GM23248 (cell line): ENCODE results near the gene PCDHA8. TPM values are rescaled to one million over a fixed set of nuclear protein-coding genes. Genes with fewer than 3 reads are reported as not detected.
"Not testable (repeated sequence)": the region's sequence is repeated elsewhere in the genome, so short reads cannot be mapped to it uniquely, and the experiment has no call there.

Experiments
- DNase-seq: peaks from one replicate; pipeline ENCODE4 v3.0.0-alpha.2; 2015
- H2AFZ ChIP-seq: fragments of 200-600 bp; sonication (generic); 2 replicates; pipeline ENCODE4 v1.6.1; 2016; ENCODE audit warnings: antibody characterized with exemption
- H3F3A ChIP-seq: fragments of 200-600 bp; sonication (generic); 2 replicates; pipeline ENCODE4 v1.6.1; 2016; ENCODE audit warnings: mild to moderate bottlenecking, antibody characterized with exemption, mixed run types; ENCODE audit not compliant: insufficient read depth
- H3K27ac ChIP-seq: fragments of 200-600 bp; sonication (generic); 2 replicates; pipeline ENCODE4 v1.5.1; 2016; ENCODE audit warnings: mild to moderate bottlenecking
- H3K27me3 ChIP-seq: fragments of 200-600 bp; sonication (generic); replicated peaks from 2 replicates; pipeline ENCODE4 v1.6.1; 2016; ENCODE audit warnings: mild to moderate bottlenecking; ENCODE audit not compliant: insufficient read depth
- H3K36me3 ChIP-seq: fragments of 200-600 bp; sonication (generic); 2 replicates; pipeline ENCODE4 v1.6.1; 2016; ENCODE audit warnings: low read depth, mild to moderate bottlenecking
- H3K4me1 ChIP-seq: fragments of 200-600 bp; sonication (generic); 2 replicates; pipeline ENCODE4 v1.6.1; 2016; ENCODE audit warnings: mild to moderate bottlenecking; ENCODE audit not compliant: insufficient read depth
- H3K4me2 ChIP-seq: fragments of 200-600 bp; sonication (generic); one replicate; pipeline ENCODE4 v1.6.1; 2016; ENCODE audit warnings: mild to moderate bottlenecking; ENCODE audit not compliant: unreplicated experiment
- H3K4me3 ChIP-seq: fragments of 200-600 bp; sonication (generic); 2 replicates; pipeline ENCODE4 v1.5.1; 2016; ENCODE audit warnings: mild to moderate bottlenecking
- H3K79me2 ChIP-seq: fragments of 200-600 bp; sonication (generic); 2 replicates; pipeline ENCODE4 v1.6.1; 2016; ENCODE audit warnings: mild to moderate bottlenecking; ENCODE audit not compliant: insufficient read depth
- H3K9ac ChIP-seq: fragments of 200-600 bp; sonication (generic); 2 replicates; pipeline ENCODE4 v1.6.1; 2016; ENCODE audit warnings: mild to moderate bottlenecking
- H3K9me2 ChIP-seq: fragments of 200-600 bp; sonication (generic); 2 replicates; pipeline ENCODE4 v1.6.1; 2016; ENCODE audit warnings: mixed run types, mild to moderate bottlenecking, moderate library complexity; ENCODE audit not compliant: insufficient read depth
- H3K9me3 ChIP-seq: fragments of 200-600 bp; sonication (generic); one replicate; pipeline ENCODE4 v1.6.1; 2017; ENCODE audit warnings: low read depth
- H4K20me1 ChIP-seq: fragments of 200-600 bp; sonication (generic); 2 replicates; pipeline ENCODE4 v1.6.0; 2016; ENCODE audit not compliant: insufficient read depth
- EZH2 ChIP-seq: fragments of 200-600 bp; sonication (generic); IDR thresholded peaks from 2 replicates; pipeline ENCODE4 v1.6.1; 2018; ENCODE audit warnings: antibody characterized with exemption, mild to moderate bottlenecking; ENCODE audit not compliant: insufficient read depth, poor library complexity, severe bottlenecking
- EZH2phosphoT487 ChIP-seq: fragments of 200-600 bp; sonication (generic); IDR thresholded peaks from 2 replicates; pipeline ENCODE4 v1.6.1; 2018; ENCODE audit warnings: antibody characterized with exemption, moderate library complexity, mild to moderate bottlenecking, low read depth; ENCODE audit not compliant: insufficient read depth
- WGBS, 2 experiments: methylation state at CpG; one replicate each; pipeline ENCODE4 v1.1.6; 2015 to 2017; ENCODE audit warnings: low lambda C conversion rate in 2 of 2, low coverage in 1 of 2; ENCODE audit errors: missing lambda C conversion rate in 2 of 2; 5-methylcytosine and 5-hydroxymethylcytosine counted together
- in situ Hi-C: fragments of 300-500 bp; cut with MboI; formaldehyde crosslinking; loops from 2 replicates; pipeline ENCODE4 v1.15.0; 2020
- polyA plus RNA-seq: library from polyadenylated mRNA; unstranded; fragments of >200 nt; fragmentation: Nextera tagmentation; extraction: Ambion mirVana; gene quantifications from 2 replicates; pipeline ENCODE4 v1.2.1, GENCODE V29; 2016
- total RNA-seq: library from RNA; depleted of rRNA; stranded (reverse); fragments of >200 nt; shearing (Covaris generic); gene quantifications from 2 replicates; pipeline ENCODE4 v1.2.3, GENCODE V29; 2014

PCDHA8 gene
- total and polyA plus RNA-seq, 2 experiments from 2014 or later = not detected

- H3F3A ChIP-seq = no peaks in the 10 kb centered on the region
- in situ Hi-C loops = no loop called here
- no peak overlapping the region for H2AFZ ChIP-seq
- no peaks in the 10 kb centered on the region for H3K27me3 ChIP-seq
- H3K9me2 ChIP-seq = no peaks in the 10 kb centered on the region
- H3K4me1 ChIP-seq = no peaks in the 10 kb centered on the region
- H3K79me2 ChIP-seq = no peaks in the 10 kb centered on the region
- H3K4me2 ChIP-seq = no peak overlapping the region
- no peaks in the 10 kb centered on the region for H3K36me3 ChIP-seq
- no peak overlapping the region for H3K27ac ChIP-seq
- no peak overlapping the region for H3K9ac ChIP-seq
- WGBS, 2 experiments = 53 to 62% methylated on average over 38 to 39 of the region's 39 CpGs
- TF ChIP-seq EZH2phosphoT487 (no peak), EZH2 (no peak)
- no peak for DNase-seq
- no peak overlapping the region for H3K4me3 ChIP-seq
- no peaks in the 10 kb centered on the region for H4K20me1 ChIP-seq
- H3K9me3 ChIP-seq = no peaks in the 10 kb centered on the region
Observed at GRCh38 chr5:140796718-140797095, 44.3 kb upstream of the PCDHA8 start.

GRCh38 chr5:140800816-140801493 is 40.0 kb upstream of the PCDHA8 start, which contains the start of gene PCDHA3:
PCDHA3 (plus strand) TSS chr5:140801057.
- no peaks in the 10 kb centered on the region for H3F3A ChIP-seq
- no peak within 1 kb of the TSS for H3K9ac ChIP-seq
- TF ChIP-seq EZH2phosphoT487 (no peak), EZH2 (no peak)
- peak; percentile 33 for DNase-seq
- WGBS, 2 experiments = 21 to 22% methylated on average over 29 of the region's 29 CpGs
- H3K79me2 ChIP-seq = no peaks in the 10 kb centered on the region
- H4K20me1 ChIP-seq = no peaks in the 10 kb centered on the region
- H3K9me2 ChIP-seq = no peaks in the 10 kb centered on the region
- H3K4me3 ChIP-seq = peak within 1 kb of the TSS; percentile 42
- H2AFZ ChIP-seq = peak within 1 kb of the TSS; percentile 31
- in situ Hi-C loops = no loop called here
- H3K27ac ChIP-seq = no peak within 1 kb of the TSS
- no peaks in the 10 kb centered on the region for H3K9me3 ChIP-seq
- H3K4me2 ChIP-seq = no peak within 1 kb of the TSS
- no peaks in the 10 kb centered on the region for H3K27me3 ChIP-seq
- H3K4me1 ChIP-seq = no peaks in the 10 kb centered on the region
- no peaks in the 10 kb centered on the region for H3K36me3 ChIP-seq

GRCh38 chr5:140801494-140801841 is 39.5 kb upstream of the PCDHA8 start:
- 13 to 16% methylated on average over 16 of the region's 16 CpGs for WGBS, 2 experiments
- no peaks in the 10 kb centered on the region for H3K9me2 ChIP-seq
- H3K36me3 ChIP-seq = no peaks in the 10 kb centered on the region
- H3K4me1 ChIP-seq = no peaks in the 10 kb centered on the region
- no peaks in the 10 kb centered on the region for H4K20me1 ChIP-seq
- H3K27me3 ChIP-seq = no peaks in the 10 kb centered on the region
- no peak overlapping the region for H3K4me2 ChIP-seq
- no peak overlapping the region for H3K27ac ChIP-seq
- no peaks in the 10 kb centered on the region for H3K9me3 ChIP-seq
- H3K9ac ChIP-seq = no peak overlapping the region
- H3F3A ChIP-seq = no peaks in the 10 kb centered on the region
- H2AFZ ChIP-seq = peak overlapping the region; percentile 31; the same call in 1 of the 2 replicates
- TF ChIP-seq EZH2phosphoT487 (no peak), EZH2 (no peak)
- H3K4me3 ChIP-seq = peak overlapping the region; percentile 42; the same call in 1 of the 2 replicates
- in situ Hi-C loops = no loop called here
- DNase-seq = peak; percentile 1
- H3K79me2 ChIP-seq = no peaks in the 10 kb centered on the region

GRCh38 chr5:140802381-140802780 is 38.6 kb upstream of the PCDHA8 start:
- H3K4me3 ChIP-seq, DNase-seq: not testable (repeated sequence)
- 46 to 50% methylated on average over 36 to 45 of the region's 45 CpGs for WGBS, 2 experiments

More at GRCh38 chr5:140802381-140802780, 38.6 kb upstream of the PCDHA8 start:
- H3F3A ChIP-seq, H3K9me2 ChIP-seq, H3K9ac ChIP-seq, H4K20me1 ChIP-seq, H2AFZ ChIP-seq, H3K4me1 ChIP-seq, H3K27ac ChIP-seq, in situ Hi-C loops, H3K79me2 ChIP-seq, H3K9me3 ChIP-seq, H3K27me3 ChIP-seq, H3K36me3 ChIP-seq, H3K4me2 ChIP-seq: not testable (repeated sequence)
